GM19351 (cell line): ENCODE measurements around the gene SP100.
"Not testable (repeated sequence)": the region's sequence is repeated elsewhere in the genome, so short reads cannot be mapped to it uniquely, and the experiment has no call there.

Experiments
- ATAC-seq: cut with Tn5 transposase; IDR thresholded peaks from one replicate; pipeline ENCODE4 v1.9.1; 2021; ENCODE audit warnings: mild to moderate bottlenecking, moderate library complexity; ENCODE audit not compliant: unreplicated experiment

SP100 gene

DNA sequence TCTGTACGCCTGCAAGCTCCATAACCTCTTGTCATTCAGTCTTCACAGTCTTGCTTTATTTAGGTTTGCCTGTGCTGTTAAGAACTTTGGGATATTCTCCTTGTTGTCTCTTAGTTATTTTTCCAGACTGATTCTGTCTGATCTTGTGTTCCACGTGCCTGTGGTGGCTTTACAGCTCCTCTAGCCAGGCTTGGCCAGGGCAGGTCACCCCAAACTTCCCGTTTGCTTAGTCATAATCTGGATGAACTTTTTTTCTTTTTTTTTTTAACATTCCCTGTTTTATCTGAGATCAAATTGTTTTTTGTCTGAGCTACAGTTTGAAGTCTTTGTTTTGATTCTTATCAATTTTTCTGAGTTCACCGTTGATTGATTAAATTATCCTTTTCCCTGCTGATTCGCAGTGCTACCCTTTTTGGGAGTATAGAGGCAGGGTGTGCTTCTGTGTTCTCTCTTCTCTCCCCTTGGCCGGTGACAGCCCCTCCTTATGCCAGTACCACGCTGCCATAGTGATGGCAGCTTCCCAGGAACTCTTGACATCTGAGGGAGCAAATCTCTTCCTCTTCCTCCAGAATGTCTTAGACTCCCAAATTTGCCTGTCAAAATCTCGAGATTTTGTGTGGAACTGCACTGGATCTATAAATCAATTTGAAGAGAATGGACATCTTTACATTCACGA lies 2.5 kb downstream of the SP100 start:
- ATAC-seq = no peak

- ATAC-seq = no peak
These were observed 3.2 kb downstream of the SP100 start for GRCh38 chr2:230419181-230419580.

GRCh38 chr2:230422149-230422548 lies 6.1 kb downstream of the SP100 start:
- ATAC-seq = no peak

DNA sequence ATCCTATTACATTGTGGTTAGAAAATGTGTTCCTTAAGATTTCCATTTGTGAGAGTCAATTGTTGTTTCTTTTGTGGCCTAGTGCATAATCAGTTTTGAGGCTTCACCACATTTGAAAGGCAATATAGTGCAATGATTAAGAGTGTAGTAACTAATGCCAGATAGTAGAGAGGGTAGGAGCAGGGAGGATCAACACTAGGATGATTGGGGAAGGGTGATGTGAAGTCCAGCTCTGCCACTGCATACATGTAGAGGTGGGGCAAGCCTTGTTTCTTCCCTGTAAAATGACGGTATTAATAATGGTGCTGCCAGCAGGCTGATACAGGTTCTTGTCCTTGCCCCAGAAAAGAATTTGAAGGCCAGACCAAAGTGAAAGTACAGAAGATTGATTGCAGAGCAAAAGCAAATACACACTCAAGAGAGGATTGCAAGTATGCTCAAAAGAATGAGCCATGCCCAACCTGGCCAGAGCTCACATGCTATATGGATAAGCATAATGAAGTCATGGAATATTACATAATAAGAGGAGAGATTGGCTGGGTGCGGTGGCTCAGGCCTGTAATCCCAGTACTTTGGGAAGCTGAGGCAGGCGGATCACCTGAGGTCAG lies 8.0 kb downstream of the SP100 start:
- no peak for ATAC-seq

GRCh38 chr2:230425377-230425776 lies 9.4 kb downstream of the SP100 start:
- ATAC-seq = no peak

DNA sequence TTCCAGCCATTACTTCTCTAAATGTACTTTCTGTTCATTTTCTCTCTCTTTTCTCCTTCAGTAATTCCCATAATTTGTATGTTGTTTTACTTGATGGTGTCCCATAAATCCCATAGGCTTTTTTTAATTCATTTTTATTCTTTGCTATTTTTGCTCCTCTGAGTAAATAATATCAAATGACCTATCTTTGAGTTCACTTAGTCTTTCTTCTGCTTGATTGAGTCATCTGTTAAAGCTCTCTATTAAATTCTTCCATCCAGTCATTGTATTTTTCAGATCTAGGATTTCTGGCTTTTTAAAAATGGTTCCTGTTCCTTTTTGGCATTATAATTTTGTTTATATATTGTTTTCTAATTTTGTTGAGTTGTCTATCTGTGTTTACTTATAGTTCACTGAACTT lies 13.5 kb downstream of the SP100 start:
- no peak for ATAC-seq

DNA sequence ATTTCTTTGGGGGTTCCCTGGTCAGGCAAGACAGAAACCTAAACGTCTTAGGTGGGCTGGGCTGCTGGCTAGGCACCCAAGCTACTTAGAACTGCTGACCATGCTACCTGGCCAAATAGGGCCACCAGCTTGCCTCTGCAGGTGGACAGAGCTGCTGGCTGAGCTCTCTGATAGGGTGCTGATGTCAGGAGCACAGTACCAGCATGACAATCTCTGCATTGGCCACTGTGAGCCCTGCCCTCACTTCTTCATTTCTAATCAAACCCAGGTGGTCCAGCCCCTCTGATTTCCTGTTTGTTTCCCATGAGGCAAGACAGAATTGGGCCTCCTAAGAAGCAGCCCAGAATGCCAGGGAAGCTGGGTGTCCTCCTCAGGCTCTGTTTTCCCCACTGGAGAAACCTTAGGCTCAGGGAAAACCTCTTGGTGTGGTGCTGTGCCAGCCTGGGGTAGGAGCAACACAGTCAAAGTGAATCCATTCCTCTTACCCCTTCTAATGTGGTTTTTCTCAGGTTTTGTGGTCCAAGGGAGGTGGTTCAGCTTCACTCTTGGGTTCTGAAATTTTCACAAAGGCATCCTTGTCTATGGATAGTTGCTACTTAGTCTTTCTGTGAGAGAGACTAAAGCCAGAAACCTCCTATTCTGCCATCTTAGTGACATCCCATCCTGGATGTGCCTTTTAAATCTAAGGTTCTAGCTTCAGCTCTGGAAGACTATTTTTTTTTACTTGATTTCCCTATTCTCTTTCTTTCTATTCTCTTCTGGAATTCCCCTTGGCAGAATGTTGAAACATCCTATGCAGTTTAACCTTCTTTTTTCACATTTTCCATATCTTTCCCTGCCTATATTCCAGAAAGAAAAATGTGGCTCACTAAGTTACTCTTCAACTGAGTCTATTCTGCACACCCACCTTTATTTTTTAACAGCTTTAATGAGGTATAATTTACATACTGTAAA lies 15.2 kb downstream of the SP100 start:
- ATAC-seq = no peak

DNA sequence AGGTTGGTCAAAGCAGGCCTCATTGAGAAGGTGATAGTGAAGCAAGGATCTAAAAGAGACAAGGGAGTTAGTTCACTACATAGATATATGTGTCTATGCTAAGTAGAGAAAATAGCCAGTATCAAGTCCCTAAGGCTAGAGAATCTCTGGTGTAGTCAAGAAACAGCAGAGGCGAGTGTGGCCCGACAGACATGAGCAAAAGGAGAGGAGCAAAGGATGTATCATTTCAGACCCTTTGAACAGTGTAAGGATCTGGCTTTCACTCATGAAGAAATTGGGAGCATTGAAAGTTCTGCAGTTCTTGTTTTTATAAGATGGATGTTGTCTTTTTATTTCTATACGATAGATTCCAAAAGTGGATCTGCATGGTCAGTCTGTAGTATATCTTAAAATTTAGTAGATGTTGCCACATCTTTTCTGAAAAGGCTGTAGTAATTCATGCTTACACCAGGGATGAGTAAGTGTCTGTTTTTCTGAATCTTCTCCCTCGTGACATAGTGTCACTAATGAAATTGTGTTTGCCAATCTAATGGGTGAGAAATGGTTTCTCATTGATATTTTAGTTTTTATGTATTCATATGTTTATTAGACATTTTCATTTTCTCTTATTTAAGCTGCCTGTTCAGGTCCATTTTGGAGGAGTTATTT lies 18.8 kb downstream of the SP100 start:
- no peak for ATAC-seq

- ATAC-seq = no peak
These were observed 19.4 kb downstream of the SP100 start for GRCh38 chr2:230435431-230435830.

DNA sequence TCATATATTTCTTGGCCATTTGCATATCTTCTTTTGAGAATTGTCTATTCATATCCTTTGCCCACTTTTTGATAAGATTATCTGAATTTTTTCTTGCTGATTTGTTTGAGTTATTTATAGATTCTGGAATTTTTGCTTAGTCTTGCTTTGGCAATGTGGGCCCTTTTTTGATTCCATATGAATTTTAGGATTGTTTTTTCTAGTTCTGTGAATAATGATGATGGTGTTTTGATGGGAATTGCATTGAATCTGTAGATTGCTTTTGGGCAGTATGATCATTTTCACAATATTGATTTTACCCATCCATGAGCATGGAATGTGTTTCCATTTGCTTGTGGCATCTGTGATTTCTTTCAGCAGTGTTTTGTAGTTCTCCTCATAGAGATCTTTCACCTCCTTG lies 23.1 kb downstream of the SP100 start:
- ATAC-seq = not testable (repeated sequence)

GRCh38 chr2:230439590-230439989 lies 23.6 kb downstream of the SP100 start:
- peak; percentile 56 for ATAC-seq

DNA sequence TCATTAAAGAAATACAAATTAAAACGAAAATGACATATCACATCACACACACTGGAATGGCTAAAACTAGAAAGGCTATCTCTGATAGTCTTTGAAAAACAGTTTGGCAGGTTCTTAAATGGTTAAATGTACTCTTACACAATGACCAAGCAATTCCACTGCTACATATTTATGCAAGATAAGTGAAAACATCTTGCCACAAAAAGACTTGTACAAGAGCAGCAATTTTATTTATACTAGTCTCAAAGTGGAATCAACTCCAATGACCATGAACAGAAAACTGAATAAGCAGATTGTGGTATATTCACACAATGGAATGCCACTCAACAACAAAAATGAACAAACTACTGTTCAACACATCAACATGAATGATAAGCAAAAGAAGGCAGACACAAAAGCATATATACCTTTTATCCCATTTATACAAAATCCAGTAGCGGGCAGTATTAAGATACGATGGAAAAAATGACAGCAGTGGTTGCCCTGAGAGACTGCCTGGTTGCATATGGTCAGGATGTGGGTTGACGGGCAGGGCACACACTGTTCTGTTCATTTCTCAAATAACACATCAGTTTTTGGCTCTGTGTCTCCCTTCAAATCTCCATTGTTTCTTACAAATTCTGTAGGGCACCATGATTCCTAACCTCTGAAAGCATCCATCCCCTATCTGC lies 25.4 kb downstream of the SP100 start:
- peak; percentile 66 for ATAC-seq

- no peak for ATAC-seq
These were observed 27.5 kb downstream of the SP100 start for GRCh38 chr2:230443541-230443940.

- ATAC-seq = no peak
These were observed 28.8 kb downstream of the SP100 start for GRCh38 chr2:230444832-230445231.

DNA sequence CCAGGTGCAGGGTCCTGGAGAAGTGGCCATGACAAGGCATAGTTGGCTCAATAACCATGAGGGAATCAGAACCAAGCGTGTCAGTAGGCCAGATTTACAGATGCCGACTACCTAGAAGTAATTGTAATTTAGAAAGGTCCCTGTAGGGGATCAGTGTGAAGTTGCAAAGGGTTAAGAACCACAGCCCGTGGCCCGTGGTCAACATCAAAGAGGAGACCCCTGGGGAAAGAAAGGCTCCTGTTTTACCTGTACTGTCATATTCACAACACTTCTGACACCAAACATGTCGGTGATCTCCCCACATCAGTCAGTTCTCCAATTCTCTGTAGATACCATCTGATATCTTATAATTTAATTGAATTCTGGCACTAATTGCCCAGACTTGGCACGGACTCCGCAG lies 31.0 kb downstream of the SP100 start:
- ATAC-seq = no peak

DNA sequence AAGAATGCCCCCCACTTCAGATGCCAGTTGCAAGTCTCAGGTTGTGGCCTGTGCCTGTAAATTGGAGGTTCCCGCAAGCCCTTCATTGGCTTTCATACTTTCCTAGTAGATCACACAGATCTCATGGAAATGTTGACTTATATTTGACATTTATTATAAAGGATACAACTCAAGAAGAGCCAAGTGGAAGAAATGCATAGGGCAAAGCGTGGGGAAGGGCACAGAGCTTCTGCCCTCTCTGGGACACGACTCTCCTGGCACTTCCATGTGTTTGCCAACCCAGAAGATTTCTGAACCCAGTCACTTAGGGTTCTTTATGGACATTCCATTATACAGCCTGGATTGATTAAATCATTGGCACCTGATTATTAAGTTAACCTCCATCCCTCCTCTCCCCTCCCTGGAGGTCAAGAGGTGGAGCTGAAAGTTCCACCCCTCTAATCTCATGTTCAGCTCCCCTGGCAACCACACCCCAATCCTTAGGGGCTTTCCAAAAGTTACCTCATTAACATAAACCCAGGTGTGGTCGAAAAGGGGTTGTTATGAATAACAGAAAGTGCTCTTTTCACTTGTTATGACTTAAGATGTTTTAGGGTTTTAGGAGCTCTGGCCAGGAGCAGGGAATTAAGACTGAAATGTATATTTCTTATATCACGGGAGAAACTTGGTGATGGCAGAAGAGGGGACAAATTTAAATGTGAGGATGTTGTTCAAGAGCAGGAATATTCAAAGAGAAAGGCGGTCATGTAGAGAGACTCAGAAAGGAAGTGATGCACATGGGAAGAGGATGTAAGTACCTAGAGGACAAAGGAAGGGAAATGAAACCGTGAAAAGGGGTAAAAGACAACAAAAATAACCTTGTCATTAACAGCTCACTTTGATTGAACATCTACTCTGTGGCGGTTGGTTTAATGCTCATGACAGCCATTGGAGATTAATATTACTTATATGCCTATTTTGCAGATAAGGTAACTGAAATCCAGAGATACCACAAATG lies 31.8 kb downstream of the SP100 start:
- peak; percentile 78 for ATAC-seq

GRCh38 chr2:230449901-230450467 lies 34.0 kb downstream of the SP100 start:
- no peak for ATAC-seq

DNA sequence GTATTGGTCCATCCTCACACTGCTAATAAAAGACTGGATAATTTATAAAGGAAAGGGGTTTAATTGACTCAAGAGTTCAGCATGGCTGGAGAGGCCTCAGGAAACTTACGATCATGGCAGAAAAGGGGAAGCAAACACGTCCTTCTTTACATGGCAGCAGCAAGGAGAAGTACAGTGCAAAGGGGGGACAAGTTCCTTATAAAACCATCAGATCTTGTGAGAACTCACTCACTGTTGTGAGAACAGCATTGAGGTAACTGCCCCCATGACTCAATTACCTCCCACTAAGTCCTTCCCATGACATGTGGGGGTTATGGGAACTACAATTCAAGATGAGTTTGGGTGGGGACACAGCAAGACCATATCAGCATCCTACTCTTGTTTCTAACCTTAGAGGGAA lies 37.0 kb downstream of the SP100 start:
- ATAC-seq = no peak

DNA sequence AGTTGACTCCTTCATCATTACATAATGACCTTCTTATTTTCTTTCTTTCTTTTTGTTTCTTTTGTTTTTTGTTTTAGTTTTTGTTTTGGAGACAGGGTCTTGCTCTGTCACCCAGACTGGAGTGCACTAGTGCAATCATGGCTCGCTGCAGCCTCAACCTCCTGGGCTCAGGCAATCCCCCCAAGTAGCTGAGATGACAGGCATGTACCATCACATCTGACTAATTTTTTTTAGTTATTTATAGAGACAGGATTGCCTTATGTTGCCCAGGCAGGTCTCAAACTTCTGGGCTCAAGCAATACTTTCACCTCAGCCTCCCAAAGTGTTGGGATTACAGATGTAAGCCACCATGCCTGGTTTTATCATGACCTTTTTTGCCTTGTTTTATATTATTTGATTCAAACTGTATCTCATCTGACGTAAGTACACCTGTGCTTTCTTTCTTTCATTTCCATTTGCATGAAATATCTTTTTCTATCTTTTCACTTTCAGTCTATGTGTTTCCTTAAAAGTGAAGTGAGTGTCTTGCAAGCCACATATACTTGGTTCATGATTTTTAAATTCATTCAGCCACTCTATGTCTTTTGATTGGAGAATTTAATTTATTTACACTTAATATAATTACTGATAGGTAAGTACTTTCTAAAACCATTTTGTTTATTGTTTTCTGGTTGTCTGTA lies 39.1 kb downstream of the SP100 start:
- no peak for ATAC-seq
